Suprapubic skin (tissue), 4 donors: ENCODE measurements around the gene C16orf95.

Experiments used
- EP300 ChIP-seq: sonication (generic); formaldehyde crosslinking; IDR thresholded peaks from one replicate; pipeline ENCODE4 v1.6.1; 2017; ENCODE audit warnings: antibody characterized with exemption
- POLR2A ChIP-seq, 2 donors: fragments of 450-650 bp; IDR thresholded peaks; one replicate each; pipeline ENCODE4 v1.6.1; 2017; ENCODE audit warnings: antibody characterized with exemption in 2 of 2, mild to moderate bottlenecking in 2 of 2, moderate library complexity in 2 of 2
- POLR2AphosphoS5 ChIP-seq, 3 donors: sonication (generic); formaldehyde crosslinking; IDR thresholded peaks; one replicate each; pipeline ENCODE4 v1.6.1; 2017; ENCODE audit warnings: antibody characterized with exemption in 3 of 3
- TF ChIP-seq, protein P1 (sequence below), 2 donors: fragments of 200-600 bp in 1 of 2; fragments of 450-650 bp in 1 of 2; sonication (generic) in 1 of 2; IDR thresholded peaks; one replicate each; pipeline ENCODE4 v1.5.1; 2016 to 2019; ENCODE audit warnings: antibody characterized with exemption in 2 of 2, mild to moderate bottlenecking in 1 of 2, moderate library complexity in 1 of 2

DNA sequence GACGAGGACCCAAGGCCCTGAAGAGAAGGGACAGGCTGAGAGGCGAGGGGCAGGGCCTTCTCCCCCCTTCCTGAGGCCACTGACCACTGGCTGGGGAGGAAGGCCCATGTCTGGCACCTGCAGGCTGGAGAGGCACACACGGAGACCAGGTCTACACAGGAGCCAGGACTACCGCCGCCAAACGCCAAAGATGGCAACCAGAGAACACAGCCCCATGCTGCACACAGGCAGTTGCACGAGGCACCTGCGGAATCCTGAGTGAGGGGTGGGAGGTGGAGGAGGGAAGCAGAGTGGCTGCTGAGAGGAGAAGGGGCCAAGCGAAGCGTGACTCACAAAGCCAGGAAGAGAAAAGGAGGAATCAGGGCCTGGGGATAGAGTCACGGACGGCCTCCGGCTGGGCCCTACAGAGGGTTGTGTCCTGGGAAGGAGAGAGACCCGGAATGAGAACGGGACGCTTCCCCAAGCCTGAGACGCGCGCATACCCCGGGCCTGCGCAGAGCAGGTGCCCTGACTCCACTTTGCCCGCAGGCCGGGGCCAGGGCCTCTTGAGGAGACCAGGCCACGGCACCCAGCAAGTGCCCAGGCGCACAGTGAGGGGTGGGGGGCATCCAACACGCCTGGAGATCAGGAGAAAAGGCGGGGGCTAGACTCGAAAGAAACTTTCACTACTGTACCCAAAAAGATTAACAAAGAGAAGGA, 28.7 kb upstream of the C16orf95 start:
- TF ChIP-seq, protein P1, sequence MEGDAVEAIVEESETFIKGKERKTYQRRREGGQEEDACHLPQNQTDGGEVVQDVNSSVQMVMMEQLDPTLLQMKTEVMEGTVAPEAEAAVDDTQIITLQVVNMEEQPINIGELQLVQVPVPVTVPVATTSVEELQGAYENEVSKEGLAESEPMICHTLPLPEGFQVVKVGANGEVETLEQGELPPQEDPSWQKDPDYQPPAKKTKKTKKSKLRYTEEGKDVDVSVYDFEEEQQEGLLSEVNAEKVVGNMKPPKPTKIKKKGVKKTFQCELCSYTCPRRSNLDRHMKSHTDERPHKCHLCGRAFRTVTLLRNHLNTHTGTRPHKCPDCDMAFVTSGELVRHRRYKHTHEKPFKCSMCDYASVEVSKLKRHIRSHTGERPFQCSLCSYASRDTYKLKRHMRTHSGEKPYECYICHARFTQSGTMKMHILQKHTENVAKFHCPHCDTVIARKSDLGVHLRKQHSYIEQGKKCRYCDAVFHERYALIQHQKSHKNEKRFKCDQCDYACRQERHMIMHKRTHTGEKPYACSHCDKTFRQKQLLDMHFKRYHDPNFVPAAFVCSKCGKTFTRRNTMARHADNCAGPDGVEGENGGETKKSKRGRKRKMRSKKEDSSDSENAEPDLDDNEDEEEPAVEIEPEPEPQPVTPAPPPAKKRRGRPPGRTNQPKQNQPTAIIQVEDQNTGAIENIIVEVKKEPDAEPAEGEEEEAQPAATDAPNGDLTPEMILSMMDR (IDR thresholded peaks at IDR 0.05): no peak
- TF ChIP-seq POLR2A (IDR thresholded peaks at IDR 0.05) (no peak), POLR2AphosphoS5 (IDR thresholded peaks at IDR 0.05) (no peak), EP300 (no peak)
